Stimulated activated CD8-positive, alpha-beta memory T cell treated with anti-CD3 and anti-CD28 coated beads, Interleukin-7, amount 100 ng/mL, for 24 hours (primary cell): Measurements from ENCODE around the gene KARS1.
"Not testable (repeated sequence)": the region's sequence is repeated elsewhere in the genome, so short reads cannot be mapped to it uniquely, and the experiment has no call there.

ENCODE experiments used
- DNase-seq: peaks from one replicate; pipeline ENCODE4 v3.0.0-alpha.2; 2020; ENCODE audit warnings: low read depth

KARS1 gene

GRCh38 chr16:75624921-75625334 lies 22.5 kb downstream of the KARS1 start:
- no peak for DNase-seq

DNA sequence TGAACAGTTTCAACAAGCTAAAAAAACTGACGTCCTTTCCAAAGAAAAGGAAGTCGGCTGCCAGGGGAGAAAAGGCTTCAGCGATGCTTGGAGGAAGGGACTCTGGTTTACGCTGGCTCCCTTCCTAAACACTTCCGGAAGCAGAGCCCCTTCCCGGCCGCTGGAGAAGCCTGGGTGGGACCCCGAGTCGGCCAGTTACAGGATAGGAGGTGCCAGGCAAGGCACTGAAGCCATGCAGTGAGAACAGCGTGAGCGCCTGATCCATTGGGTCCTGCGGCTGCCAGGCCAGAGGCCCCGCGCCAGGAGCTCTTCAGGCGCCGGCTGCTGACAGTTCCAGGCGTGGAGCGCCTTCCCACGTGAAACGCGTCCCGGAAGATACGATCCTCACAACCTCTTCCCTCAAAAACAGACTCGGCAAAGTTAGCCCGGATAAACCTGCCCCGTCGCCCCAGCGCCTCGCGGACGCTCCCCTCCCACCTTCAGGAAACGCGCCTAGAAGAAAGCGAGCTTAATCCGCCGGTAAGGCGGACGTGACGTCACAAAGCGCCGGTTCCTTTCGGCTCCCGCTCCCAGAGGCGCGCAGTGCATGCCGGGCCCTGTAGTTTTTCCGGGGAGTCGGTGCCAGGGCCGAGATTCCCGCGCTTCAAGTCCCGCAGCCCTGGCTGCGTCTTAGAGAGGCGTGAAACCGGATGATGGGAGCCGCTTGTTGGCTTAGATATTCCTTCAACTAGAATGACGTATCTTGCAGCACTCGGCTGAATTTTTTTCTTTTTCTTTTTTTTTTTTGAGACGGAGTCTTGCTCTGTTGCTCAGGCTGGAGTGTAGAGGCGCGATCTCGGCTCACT lies 24.5 kb downstream of the KARS1 start, which contains the start of gene ADAT1:
Gene ADAT1 (minus strand): TSS at position 521 of the 845 bp plus-strand sequence. CDS start 2,482 bp downstream, outside the sequence.
- peak; percentile 95 for DNase-seq

DNA sequence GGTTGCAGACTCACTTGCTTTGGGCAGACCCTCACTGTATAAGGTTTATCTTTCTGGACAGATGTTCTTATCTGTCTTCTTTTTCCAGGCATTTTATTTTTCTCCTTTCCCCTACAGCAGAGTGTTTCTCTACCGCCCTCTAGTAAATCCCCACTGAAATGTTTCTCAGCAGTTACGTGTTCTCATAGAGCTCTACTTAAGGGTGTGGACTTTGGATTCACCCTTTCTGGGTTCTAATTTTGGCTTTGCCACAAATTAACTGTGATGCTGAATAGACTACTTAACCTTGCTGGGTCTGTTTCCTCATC lies 26.3 kb downstream of the KARS1 start:
- no peak for DNase-seq

DNA sequence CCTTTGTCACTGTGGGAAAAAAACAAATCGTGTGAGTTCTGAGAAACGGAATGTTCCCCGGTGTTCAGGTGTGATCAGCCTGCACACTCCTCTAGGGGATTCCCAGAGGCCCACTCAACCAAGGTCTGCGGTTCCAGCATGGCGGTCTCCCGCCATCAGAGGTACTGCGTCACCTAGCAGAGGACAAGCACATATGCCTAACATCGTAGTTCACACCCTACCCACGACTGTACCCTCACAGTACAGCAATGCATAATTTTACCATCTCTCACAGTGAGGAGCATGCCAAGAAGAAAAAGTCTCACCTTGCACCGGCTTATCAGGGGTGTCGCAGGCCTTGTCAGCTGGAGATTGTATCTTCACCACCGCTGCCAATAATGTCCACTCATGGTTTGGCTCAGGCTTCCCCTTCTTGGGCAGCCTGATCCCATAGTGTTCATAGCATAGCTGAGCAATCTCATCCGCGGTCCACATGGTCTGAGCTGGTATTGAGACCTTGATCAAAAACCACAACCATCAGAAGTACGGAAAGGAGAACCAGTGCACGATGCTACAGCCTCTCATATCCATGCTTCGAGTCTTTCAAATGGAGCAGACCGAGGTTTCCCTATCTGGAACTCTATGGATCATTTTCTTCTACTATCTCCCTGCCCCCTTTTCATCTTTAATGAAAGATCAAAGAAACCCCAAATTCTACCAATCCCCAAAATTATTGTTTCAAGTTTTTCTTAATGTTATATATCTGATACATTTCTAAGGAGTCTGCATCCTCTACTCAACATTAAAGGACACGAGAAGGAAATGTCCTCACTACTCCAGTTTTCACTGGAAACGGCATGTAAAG lies 26.9 kb downstream of the KARS1 start:
- DNase-seq = no peak

- no peak for DNase-seq
Observed at GRCh38 chr16:75618780-75619179, 28.7 kb downstream of the KARS1 start.

- no peak for DNase-seq
Observed at GRCh38 chr16:75617121-75617520, 30.3 kb downstream of the KARS1 start.

GRCh38 chr16:75616521-75617010 lies 30.9 kb downstream of the KARS1 start:
- no peak for DNase-seq

GRCh38 chr16:75615619-75616018 lies 31.8 kb downstream of the KARS1 start:
- DNase-seq = no peak

DNA sequence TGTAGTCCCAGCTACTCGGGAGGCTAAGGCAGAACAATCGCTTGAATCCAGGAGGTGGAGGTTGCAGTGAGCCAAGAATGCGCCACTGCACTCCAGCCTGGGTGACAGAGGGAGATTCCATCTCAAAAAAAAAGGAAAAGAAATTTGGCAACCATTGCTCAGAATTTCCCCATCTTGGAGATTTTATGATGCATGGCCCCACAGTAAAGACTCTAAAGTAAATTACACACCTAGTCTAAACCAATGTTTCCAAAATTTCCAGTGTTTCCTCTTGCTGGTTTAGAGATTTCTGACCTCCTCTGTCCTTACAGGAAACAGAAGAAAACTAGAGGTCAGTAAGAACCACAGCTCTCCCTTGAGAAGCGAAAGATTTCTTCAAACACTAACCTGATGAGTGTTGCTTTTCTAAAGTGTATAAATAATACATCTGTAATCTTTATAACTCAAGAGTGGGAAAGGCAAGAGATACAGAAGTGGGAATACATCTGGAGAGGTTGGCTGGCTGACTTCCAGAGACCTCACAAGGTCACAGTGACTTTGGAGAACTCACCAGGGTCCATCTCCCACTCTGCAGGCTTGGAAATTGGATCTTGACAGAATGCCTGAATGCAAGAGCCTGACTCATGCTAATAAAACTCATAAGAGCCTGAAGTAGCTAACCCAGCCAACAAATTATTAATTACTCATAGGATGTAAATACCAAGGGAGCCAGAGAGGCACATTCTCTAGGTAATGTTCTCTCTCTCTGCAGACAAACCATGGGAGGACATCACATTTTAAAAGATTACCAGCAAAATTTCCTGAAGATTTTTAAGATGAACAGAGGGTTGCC lies 33.2 kb downstream of the KARS1 start:
- no peak for DNase-seq

DNA sequence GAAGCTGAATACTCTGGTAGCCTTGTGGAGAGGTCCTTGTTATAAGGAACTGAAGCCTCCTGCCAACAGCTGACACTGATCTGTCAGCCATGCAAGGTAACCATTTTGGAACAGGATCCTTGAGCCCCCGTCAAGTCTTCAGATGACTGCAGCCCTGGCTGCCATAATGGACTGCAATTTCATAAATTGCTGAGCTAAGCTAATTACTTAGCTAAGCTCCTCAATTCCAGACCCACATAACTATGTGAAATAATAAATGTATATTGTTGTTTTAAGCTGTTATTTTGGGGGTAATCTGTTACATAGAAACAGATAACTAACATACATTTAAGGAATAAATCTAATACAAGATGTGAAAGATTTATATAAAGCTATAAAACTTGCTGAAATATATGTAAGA lies 41.0 kb downstream of the KARS1 start:
- no peak for DNase-seq

DNA sequence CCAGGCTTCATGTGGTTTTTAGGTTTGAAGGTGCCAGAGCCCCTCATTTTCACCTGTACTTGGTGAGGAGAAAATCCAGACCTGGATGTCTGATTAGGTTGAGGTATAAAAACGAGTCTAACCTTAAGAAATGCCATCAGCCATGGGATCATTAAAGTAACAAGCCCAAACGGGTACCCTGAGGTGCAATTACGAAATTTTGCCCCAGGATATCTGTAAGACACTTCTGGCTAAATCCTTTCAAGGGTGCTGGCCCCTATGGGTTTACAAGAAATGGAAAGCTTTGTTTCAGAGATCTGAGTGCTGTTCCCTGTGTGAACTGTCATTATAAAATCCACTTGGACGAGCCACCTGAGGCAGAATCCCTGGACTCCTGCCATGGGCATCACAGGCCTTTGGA lies 44.2 kb downstream of the KARS1 start:
- DNase-seq = no peak

- no peak for DNase-seq
Observed at GRCh38 chr16:75599452-75600277, 47.8 kb downstream of the KARS1 start.

DNA sequence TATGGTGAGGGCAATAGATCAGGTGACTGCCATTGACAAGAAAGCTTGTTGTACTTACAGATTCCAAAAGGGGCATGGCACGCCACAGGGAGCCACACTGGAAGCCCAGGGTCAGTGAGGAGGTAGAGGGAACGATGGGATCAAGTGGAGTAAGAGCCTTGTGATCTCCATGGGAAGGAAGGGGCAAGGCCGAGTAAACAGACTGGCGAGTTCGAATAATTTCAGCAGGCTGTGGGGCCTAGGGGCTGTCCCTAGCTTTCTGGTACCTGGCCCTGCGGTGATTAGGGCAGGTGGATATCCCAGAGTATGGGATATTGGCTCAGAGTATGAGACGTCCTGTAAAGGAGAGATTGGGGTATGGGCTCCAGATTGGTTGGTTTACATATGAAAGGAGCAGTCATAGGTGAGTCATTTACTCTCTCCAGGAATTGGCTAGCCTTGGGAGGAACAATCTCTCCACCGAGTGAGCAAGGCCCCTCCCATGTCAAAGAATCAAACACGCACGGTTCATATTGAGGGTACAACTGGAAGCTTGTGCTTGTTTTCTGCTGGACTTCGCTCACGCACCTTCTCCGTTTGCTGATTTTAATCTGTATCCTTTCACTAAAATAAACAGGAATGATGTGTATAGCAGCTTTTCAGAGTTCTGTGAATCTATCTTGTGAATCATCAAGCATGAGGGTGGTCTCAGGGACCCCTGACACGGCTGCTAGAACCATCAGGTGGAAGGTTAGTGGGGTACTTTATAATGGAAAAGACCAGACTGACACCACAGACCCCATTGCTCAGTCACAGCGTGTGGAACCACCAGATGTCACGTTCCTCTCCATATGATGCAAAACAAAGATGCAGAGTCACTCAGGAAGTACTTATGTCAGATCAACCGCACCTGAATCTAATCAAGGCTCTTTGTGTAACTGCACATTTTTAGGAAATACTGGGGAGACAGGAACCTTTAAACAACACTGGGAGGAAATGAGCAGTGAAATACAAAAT lies 53.3 kb downstream of the KARS1 start:
- DNase-seq = no peak

DNA sequence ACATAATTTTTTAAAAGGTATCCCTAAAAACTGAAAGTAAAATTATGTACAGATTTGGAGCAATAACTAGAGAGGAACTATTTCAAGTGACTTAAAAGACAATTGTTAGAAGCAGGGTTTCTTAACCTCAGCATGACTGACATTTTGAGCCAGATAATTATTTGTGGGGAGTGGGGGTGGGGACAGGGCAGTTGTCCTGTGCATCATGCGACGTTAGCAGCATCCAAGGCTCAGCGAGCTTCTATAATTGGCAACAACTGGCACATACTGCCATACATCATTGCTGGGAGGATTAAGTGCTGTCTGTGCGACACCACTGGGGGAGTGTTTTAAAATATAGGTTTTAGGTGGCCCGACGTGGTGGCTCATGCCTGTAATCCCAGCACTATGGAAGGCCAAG lies 54.2 kb downstream of the KARS1 start:
- DNase-seq = no peak

GRCh38 chr16:75591927-75592326 lies 55.5 kb downstream of the KARS1 start:
- not testable (repeated sequence) for DNase-seq

- no peak for DNase-seq
Observed at GRCh38 chr16:75590920-75591843, 56.3 kb downstream of the KARS1 start.

GRCh38 chr16:75589306-75589705 lies 58.2 kb downstream of the KARS1 start:
- no peak for DNase-seq

DNA sequence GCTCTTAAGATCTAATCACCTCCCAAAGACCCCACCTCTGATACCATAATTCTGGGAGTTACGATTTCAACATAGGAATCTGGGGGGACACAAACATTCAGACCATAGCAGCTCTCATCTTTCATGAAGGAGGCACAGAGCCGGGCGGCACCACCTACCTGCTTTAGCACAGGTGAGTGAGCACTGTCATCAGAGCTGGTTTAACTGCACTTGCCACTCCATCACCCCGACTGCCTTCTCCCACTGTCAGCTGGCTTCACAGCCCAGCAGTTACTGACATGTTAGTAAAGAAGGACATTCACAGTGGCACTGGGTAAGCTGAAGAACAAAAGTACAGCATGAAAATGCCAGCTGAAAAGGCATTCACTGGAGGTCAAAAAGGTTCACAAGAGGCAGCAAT lies 58.7 kb downstream of the KARS1 start:
- DNase-seq = no peak

- no peak for DNase-seq
Observed at GRCh38 chr16:75584108-75584507, 63.4 kb downstream of the KARS1 start.
